Ascending aorta (tissue), 2 donors: Measurements from ENCODE around the gene MIOX. TPM values are rescaled to one million over a fixed set of nuclear protein-coding genes. Genes with fewer than 3 reads are reported as not detected.

Source experiments
- DNase-seq, 2 donors: peaks; one replicate each; pipeline ENCODE4 v3.0.0-alpha.2; 2019; ENCODE audit warnings: low spot score in 2 of 2
- H3K27ac ChIP-seq, 2 donors: fragments of 200-600 bp; sonication (generic); one replicate each; pipeline ENCODE4 v1.5.1; 2016 to 2017; ENCODE audit warnings: mild to moderate bottlenecking in 1 of 2
- H3K27me3 ChIP-seq: fragments of 200-600 bp; sonication (generic); one replicate; pipeline ENCODE4 v1.5.1; 2017
- H3K36me3 ChIP-seq, 2 donors: fragments of 200-600 bp; sonication (generic); one replicate each; pipeline ENCODE4 v1.5.1; 2016
- H3K4me1 ChIP-seq, 2 donors: fragments of 200-600 bp; sonication (generic); one replicate each; pipeline ENCODE4 v1.5.1; 2016 to 2017; ENCODE audit warnings: mild to moderate bottlenecking in 1 of 2
- H3K4me3 ChIP-seq, 2 donors: fragments of 200-600 bp; sonication (generic); one replicate each; pipeline ENCODE4 v1.5.1; 2016 to 2017; ENCODE audit warnings: mild to moderate bottlenecking in 1 of 2
- H3K9me3 ChIP-seq, 2 donors: fragments of 200-600 bp; sonication (generic); one replicate each; pipeline ENCODE4 v1.5.1; 2016
- intact Hi-C: fragments of 100-400 bp; cut with DNase I; formaldehyde crosslinking; loops from one replicate; pipeline ENCODE4 v1.15.1; 2023
- total RNA-seq: library from RNA; depleted of rRNA; stranded (reverse); fragments of >200 nt; gene quantifications from one replicate; pipeline ENCODE4 v1.1.0, GENCODE V29; 2016
- TF ChIP-seq, protein P1 (sequence below), 3 experiments: fragments of 200-600 bp in 2 of 3; fragments of 450-650 bp in 1 of 3; sonication (generic) in 2 of 3; IDR thresholded peaks; one replicate each; pipeline ENCODE4 v1.5.1; 2016 to 2019; ENCODE audit warnings: antibody characterized with exemption in 3 of 3, mild to moderate bottlenecking in 1 of 3, moderate library complexity in 1 of 3

MIOX gene
- total RNA-seq, 1 donor from 2014 or later: not detected

DNA sequence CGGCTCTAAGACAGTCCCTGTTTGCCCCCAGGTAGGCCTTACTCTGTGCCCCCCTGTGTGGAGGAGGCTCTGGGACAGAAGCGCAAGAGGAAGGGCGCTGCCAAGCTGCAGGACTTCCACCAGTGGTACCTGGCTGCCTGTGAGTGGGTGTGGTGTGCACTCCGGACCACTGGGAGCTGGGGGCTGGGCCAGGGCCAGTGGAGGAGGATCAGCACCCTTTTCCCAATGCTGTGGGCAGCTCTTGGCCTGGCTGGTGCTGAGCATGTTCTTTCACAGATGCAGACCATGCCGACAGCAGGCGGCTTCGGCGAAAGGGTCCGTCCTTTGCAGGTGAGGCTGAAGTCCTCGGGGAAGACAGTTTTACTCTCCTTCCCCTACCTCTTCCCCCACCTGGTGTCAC lies 35.1 kb downstream of the MIOX start:
- Histone ChIP-seq H3K4me1 (peaks cover 6 to 14% of the 10 kb centered on the region in 2 donors), H3K4me3 (no peak overlapping the region), H3K27me3 (no peaks in the 10 kb centered on the region), H3K9me3 (no peaks in the 10 kb centered on the region), H3K27ac (no peak overlapping the region), H3K36me3 (peaks cover 44 to 64% of the 10 kb centered on the region in 2 donors)
- intact Hi-C loops: no loop called here
- TF ChIP-seq, protein P1, sequence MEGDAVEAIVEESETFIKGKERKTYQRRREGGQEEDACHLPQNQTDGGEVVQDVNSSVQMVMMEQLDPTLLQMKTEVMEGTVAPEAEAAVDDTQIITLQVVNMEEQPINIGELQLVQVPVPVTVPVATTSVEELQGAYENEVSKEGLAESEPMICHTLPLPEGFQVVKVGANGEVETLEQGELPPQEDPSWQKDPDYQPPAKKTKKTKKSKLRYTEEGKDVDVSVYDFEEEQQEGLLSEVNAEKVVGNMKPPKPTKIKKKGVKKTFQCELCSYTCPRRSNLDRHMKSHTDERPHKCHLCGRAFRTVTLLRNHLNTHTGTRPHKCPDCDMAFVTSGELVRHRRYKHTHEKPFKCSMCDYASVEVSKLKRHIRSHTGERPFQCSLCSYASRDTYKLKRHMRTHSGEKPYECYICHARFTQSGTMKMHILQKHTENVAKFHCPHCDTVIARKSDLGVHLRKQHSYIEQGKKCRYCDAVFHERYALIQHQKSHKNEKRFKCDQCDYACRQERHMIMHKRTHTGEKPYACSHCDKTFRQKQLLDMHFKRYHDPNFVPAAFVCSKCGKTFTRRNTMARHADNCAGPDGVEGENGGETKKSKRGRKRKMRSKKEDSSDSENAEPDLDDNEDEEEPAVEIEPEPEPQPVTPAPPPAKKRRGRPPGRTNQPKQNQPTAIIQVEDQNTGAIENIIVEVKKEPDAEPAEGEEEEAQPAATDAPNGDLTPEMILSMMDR (IDR thresholded peaks at IDR 0.05): no peak
- DNase-seq: no peak

DNA sequence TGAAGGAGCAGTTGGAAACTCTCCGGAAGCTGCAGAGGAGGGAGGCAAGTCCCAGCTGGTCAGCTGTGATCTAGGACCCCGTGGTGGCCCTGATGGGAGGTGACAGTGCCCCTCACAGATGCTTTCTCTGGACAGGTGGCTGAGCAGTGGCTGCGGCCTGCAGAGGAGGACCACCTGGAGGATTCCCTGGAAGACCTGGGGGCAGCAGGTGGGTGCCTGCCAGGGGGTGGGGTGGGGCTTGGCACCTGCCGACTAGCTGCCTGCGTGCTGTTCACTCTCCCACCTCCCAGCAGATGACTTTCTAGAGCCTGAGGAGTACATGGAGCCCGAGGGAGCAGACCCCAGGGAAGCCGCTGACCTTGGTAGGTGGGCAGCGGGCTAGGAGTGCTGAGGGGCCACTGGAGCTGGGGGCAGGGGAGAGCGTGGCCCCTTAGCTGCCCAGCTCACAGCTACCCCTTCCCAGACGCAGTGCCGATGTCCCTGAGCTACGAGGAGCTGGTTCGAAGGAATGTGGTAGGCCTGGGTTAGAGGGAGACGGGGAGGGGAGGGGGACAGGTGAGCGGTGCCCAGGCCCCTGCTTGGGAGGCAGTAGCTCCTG lies 35.6 kb downstream of the MIOX start:
- Histone ChIP-seq H3K4me1 (peaks cover 6 to 16% of the 10 kb centered on the region in 2 donors), H3K4me3 (no peak overlapping the region), H3K27me3 (no peaks in the 10 kb centered on the region), H3K36me3 (peaks cover 38 to 59% of the 10 kb centered on the region in 2 donors), H3K27ac (no peak overlapping the region), H3K9me3 (no peaks in the 10 kb centered on the region)
- TF ChIP-seq, protein P1 (IDR thresholded peaks at IDR 0.05): no peak
- intact Hi-C loops: no loop called here
- DNase-seq: no peak

DNA sequence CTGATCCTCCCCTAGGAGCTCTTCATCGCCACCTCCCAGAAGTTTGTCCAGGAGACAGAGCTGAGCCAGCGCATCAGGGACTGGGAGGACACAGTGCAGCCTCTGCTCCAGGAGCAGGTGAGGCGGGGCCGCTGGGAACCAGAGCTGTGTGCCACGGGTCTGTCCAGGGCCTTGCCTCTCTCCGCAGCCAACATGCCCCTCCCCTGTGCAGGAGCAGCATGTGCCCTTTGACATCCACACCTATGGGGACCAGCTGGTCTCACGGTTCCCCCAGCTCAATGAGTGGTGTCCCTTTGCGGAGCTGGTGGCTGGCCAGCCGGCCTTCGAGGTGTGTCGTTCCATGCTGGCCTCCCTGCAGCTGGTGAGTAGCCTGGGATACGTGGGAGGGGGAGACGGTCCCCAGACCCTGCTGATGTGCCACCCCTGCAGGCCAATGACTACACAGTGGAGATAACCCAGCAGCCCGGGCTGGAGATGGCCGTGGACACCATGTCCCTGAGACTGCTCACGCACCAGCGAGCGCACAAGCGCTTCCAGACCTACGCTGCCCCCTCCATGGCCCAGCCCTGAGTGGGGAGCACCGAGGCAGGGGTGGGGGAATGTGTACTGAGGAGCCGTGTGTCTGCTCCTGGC lies 36.3 kb downstream of the MIOX start:
- DNase-seq: no peak

DNA sequence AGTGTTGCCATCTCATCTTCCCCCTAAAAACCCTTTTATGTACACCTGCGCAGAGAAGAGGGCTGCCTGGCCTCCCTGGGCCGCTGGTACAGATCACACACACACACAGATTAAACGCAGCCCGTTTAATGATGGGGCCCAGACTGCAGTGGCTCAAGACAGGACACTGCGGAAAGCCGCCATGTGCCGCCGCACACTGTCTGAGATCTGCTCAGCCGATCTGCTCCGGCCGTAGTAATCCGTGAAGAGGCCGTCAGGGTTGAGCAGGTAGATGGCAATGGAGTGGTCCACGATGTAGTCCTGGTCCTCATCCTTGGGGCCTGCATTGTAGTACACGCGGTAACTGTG lies 36.8 kb downstream of the MIOX start:
- TF ChIP-seq, protein P1 (IDR thresholded peaks at IDR 0.05): no peak
- Histone ChIP-seq H3K36me3 (peaks cover 27 to 48% of the 10 kb centered on the region in 2 donors), H3K4me3 (no peak overlapping the region), H3K27me3 (no peaks in the 10 kb centered on the region), H3K27ac (no peak overlapping the region), H3K4me1 (peaks cover 6 to 16% of the 10 kb centered on the region in 2 donors), H3K9me3 (no peaks in the 10 kb centered on the region)
- DNase-seq: no peak
- intact Hi-C loops: no loop called here

More for the DNA sequence above, 36.3 kb downstream of the MIOX start:
- Histone ChIP-seq H3K4me3 (no peak overlapping the region), H3K27ac (no peak overlapping the region), H3K4me1 (peaks cover 6 to 16% of the 10 kb centered on the region in 2 donors), H3K27me3 (no peaks in the 10 kb centered on the region), H3K36me3 (peaks cover 32 to 53% of the 10 kb centered on the region in 2 donors), H3K9me3 (no peaks in the 10 kb centered on the region)
- intact Hi-C loops: no loop called here
- TF ChIP-seq, protein P1 (IDR thresholded peaks at IDR 0.05): no peak

DNA sequence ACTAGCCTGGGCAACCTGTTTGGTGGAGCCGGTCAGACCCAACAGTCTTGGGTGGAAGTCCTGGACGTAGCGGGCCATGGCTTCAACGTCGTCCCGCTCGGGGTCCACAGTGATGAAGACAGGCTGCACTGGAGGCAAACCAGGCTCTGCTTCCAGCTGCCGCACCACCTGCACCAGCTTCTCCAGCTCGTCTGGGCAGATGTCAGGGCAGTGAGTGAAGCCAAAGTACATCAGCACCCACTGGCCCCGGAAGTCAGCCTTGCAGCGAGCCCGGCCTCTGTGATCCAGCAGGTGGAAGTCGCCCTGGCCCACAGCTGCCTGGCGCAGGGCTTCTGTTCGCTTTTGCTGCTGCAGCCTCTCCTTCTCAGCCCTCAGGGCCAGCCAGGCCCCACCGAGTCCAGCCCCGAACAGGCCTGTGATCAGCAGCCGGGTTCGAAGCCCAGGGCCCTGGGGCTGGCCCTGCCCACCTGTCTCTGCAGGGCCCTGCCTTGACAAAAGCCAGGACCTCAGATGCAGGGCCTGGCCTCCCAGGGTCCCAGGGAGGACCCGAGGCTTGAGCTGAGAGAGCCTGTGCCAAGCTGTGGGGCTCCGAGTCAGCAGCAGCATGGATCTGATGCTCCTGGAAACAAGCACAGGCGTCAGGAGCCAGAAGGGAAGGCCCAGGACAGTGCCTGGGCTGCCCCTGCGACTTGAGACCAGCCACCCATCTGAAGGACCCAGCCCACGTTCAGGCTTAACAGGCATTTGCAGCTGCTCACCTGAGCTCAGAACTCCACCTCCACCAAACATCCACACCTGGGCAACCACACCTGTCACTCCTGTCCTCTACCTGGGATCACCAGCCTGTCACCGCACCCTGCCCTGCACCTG lies 37.4 kb downstream of the MIOX start:
- intact Hi-C loops: no loop called here
- TF ChIP-seq, protein P1 (IDR thresholded peaks at IDR 0.05): no peak
- no peaks in the 10 kb centered on the region for H3K9me3 ChIP-seq
- H3K4me3 ChIP-seq: peak overlapping the region; percentile 75 to 79
- no peaks in the 10 kb centered on the region for H3K27me3 ChIP-seq
- H3K36me3 ChIP-seq: peaks cover 21 to 42% of the 10 kb centered on the region in 2 donors
- peaks cover 6 to 16% of the 10 kb centered on the region in 2 donors for H3K4me1 ChIP-seq
- DNase-seq: no peak
- H3K27ac ChIP-seq: no peak overlapping the region
